SK-N-SH treated with all-trans-retinoic acid at 6 μM for 48 hours (cell line): ENCODE data around the gene EXO1.

Source experiments
- ATAC-seq: fragments of 200-7000 bp; cut with Tn5 transposase; 3 replicates; pipeline ENCODE4 v1.9.1; 2020; ENCODE audit warnings: mild to moderate bottlenecking, moderate library complexity
- ARNTL ChIP-seq: fragments of 450-650 bp; formaldehyde crosslinking; IDR thresholded peaks from 2 replicates; pipeline ENCODE4 v1.5.0; 2020; ENCODE audit warnings: low read depth, mild to moderate bottlenecking, moderate library complexity, borderline replicate concordance
- BACH2 ChIP-seq: fragments of 250-450 bp; sonication (Bioruptor Pico); IDR thresholded peaks from 2 replicates; pipeline ENCODE4 v1.9.0; 2021; ENCODE audit warnings: mild to moderate bottlenecking, borderline replicate concordance
- CSDC2 ChIP-seq: fragments of 250-450 bp; sonication (Bioruptor Pico); IDR thresholded peaks from 2 replicates; pipeline ENCODE4 v1.5.0; 2020; ENCODE audit warnings: mild to moderate bottlenecking, moderate library complexity
- ESRRG ChIP-seq: fragments of 250-450 bp; sonication (Bioruptor Pico); IDR thresholded peaks from 2 replicates; pipeline ENCODE4 v1.6.1; 2021; ENCODE audit warnings: mild to moderate bottlenecking
- GLIS3 ChIP-seq: fragments of 250-450 bp; sonication (Bioruptor Pico); IDR thresholded peaks from 2 replicates; pipeline ENCODE4 v1.5.0; 2020; ENCODE audit warnings: mild to moderate bottlenecking, moderate library complexity
- ISL1 ChIP-seq: fragments of 250-450 bp; sonication (Bioruptor Pico); IDR thresholded peaks from 2 replicates; pipeline ENCODE4 v2.1.2; 2022; ENCODE audit warnings: mild to moderate bottlenecking, moderate library complexity
- OSR1 ChIP-seq: fragments of 250-450 bp; sonication (Bioruptor Pico); IDR thresholded peaks from 2 replicates; pipeline ENCODE4 v1.8.0; 2022; ENCODE audit warnings: moderate library complexity, mild to moderate bottlenecking, inconsistent platforms
- PATZ1 ChIP-seq: fragments of 250-450 bp; sonication (Bioruptor Pico); IDR thresholded peaks from 2 replicates; pipeline ENCODE4 v1.8.0; 2020; ENCODE audit warnings: mild to moderate bottlenecking, moderate library complexity, borderline replicate concordance
- PPARA ChIP-seq: fragments of 250-450 bp; sonication (Bioruptor Pico); IDR thresholded peaks from 2 replicates; pipeline ENCODE4 v1.5.0; 2020; ENCODE audit warnings: mild to moderate bottlenecking, borderline replicate concordance
- RARB ChIP-seq: fragments of 250-450 bp; sonication (Bioruptor Pico); IDR thresholded peaks from 2 replicates; pipeline ENCODE4 v1.8.0; 2021; ENCODE audit warnings: mild to moderate bottlenecking, moderate library complexity
- SNAI2 ChIP-seq: fragments of 250-450 bp; sonication (Bioruptor Pico); IDR thresholded peaks from 2 replicates; pipeline ENCODE4 v1.5.0; 2020; ENCODE audit warnings: mild to moderate bottlenecking, moderate library complexity
- TOX ChIP-seq: fragments of 250-450 bp; sonication (Bioruptor Pico); IDR thresholded peaks from 2 replicates; pipeline ENCODE4 v1.8.0; 2021; ENCODE audit warnings: mild to moderate bottlenecking, moderate library complexity, borderline replicate concordance
- ZC3H10 ChIP-seq: fragments of 250-450 bp; sonication (Bioruptor Pico); IDR thresholded peaks from 2 replicates; pipeline ENCODE4 v1.5.1; 2021; ENCODE audit warnings: mild to moderate bottlenecking, moderate library complexity
- ZFP30 ChIP-seq: fragments of 450-650 bp; formaldehyde crosslinking; IDR thresholded peaks from 2 replicates; pipeline ENCODE4 v1.5.0; 2022; ENCODE audit warnings: mild to moderate bottlenecking, moderate library complexity
- ZNF565 ChIP-seq: fragments of 450-650 bp; formaldehyde crosslinking; conservative IDR thresholded peaks from 2 replicates; pipeline ENCODE4 v1.5.0; 2020; ENCODE audit warnings: low read depth, mild to moderate bottlenecking, moderate library complexity
- ZNF70 ChIP-seq: fragments of 450-650 bp; formaldehyde crosslinking; IDR thresholded peaks from 2 replicates; pipeline ENCODE4 v1.5.0; 2020; ENCODE audit warnings: mild to moderate bottlenecking, moderate library complexity
- ZNF8 ChIP-seq: fragments of 450-650 bp; formaldehyde crosslinking; IDR thresholded peaks from 2 replicates; pipeline ENCODE4 v1.5.0; 2020; ENCODE audit warnings: mild to moderate bottlenecking, moderate library complexity
- TF ChIP-seq, protein P1 (sequence below): fragments of 250-450 bp; sonication (Bioruptor Pico); IDR thresholded peaks from 2 replicates; pipeline ENCODE4 v1.5.0; 2020; ENCODE audit warnings: mild to moderate bottlenecking, moderate library complexity
- TF ChIP-seq, protein P2 (sequence below): fragments of 250-450 bp; sonication (Bioruptor Pico); IDR thresholded peaks from 2 replicates; pipeline ENCODE4 v1.5.1; 2021; ENCODE audit warnings: mild to moderate bottlenecking, moderate library complexity
- TF ChIP-seq, protein P3 (sequence below): fragments of 250-450 bp; sonication (Bioruptor Pico); IDR thresholded peaks from 2 replicates; pipeline ENCODE4 v1.8.0; 2021; ENCODE audit warnings: low read depth, mild to moderate bottlenecking, moderate library complexity, borderline replicate concordance

Gene EXO1

GRCh38 chr1:241895013-241895412 is 47.0 kb downstream of the EXO1 start:
- no peak for ATAC-seq
- TF ChIP-seq OSR1 (no peak), BACH2 (CRISPR knock-in tag) (no peak), ISL1 (no peak), ZNF8 (CRISPR knock-in tag) (no peak), PATZ1 (no peak), SNAI2 (CRISPR knock-in tag) (no peak), RARB (CRISPR knock-in tag) (no peak), TOX (CRISPR knock-in tag) (no peak)
- TF ChIP-seq, all 23 proteins: peak for 0

DNA sequence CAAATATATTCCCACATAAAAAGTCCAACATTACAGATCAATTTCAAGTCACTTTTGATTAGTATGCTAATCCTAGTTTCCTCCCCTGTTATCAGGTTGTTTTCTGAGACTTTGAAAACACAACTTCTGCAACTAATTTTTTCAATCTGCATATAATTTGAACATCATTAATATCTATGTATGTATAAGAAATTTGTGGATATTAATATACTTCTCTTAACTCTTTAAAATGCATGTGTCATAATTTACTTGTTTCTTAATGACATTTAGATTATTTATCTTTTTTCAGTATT is 48.6 kb downstream of the EXO1 start:
- ATAC-seq, result no peak; the same call in 2 of the 3 replicates
- TF ChIP-seq ZC3H10, result no peak
- TF ChIP-seq CSDC2 (CRISPR knock-in tag), result no peak
- no peak for TF ChIP-seq PPARA
- TF ChIP-seq SNAI2 (CRISPR knock-in tag), result no peak
- TF ChIP-seq GLIS3, result no peak
- TF ChIP-seq, protein P1, sequence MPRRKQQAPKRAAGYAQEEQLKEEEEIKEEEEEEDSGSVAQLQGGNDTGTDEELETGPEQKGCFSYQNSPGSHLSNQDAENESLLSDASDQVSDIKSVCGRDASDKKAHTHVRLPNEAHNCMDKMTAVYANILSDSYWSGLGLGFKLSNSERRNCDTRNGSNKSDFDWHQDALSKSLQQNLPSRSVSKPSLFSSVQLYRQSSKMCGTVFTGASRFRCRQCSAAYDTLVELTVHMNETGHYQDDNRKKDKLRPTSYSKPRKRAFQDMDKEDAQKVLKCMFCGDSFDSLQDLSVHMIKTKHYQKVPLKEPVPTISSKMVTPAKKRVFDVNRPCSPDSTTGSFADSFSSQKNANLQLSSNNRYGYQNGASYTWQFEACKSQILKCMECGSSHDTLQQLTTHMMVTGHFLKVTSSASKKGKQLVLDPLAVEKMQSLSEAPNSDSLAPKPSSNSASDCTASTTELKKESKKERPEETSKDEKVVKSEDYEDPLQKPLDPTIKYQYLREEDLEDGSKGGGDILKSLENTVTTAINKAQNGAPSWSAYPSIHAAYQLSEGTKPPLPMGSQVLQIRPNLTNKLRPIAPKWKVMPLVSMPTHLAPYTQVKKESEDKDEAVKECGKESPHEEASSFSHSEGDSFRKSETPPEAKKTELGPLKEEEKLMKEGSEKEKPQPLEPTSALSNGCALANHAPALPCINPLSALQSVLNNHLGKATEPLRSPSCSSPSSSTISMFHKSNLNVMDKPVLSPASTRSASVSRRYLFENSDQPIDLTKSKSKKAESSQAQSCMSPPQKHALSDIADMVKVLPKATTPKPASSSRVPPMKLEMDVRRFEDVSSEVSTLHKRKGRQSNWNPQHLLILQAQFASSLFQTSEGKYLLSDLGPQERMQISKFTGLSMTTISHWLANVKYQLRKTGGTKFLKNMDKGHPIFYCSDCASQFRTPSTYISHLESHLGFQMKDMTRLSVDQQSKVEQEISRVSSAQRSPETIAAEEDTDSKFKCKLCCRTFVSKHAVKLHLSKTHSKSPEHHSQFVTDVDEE (CRISPR knock-in tag), result no peak
- TF ChIP-seq ZFP30 (CRISPR knock-in tag), result no peak
- TF ChIP-seq, protein P2, sequence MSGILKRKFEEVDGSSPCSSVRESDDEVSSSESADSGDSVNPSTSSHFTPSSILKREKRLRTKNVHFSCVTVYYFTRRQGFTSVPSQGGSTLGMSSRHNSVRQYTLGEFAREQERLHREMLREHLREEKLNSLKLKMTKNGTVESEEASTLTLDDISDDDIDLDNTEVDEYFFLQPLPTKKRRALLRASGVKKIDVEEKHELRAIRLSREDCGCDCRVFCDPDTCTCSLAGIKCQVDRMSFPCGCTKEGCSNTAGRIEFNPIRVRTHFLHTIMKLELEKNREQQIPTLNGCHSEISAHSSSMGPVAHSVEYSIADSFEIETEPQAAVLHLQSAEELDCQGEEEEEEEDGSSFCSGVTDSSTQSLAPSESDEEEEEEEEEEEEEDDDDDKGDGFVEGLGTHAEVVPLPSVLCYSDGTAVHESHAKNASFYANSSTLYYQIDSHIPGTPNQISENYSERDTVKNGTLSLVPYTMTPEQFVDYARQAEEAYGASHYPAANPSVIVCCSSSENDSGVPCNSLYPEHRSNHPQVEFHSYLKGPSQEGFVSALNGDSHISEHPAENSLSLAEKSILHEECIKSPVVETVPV, result no peak
- TF ChIP-seq PATZ1, result no peak
- TF ChIP-seq ZNF565 (CRISPR knock-in tag), result no peak
- TF ChIP-seq TOX (CRISPR knock-in tag), result no peak
- TF ChIP-seq ARNTL (CRISPR knock-in tag), result no peak
- TF ChIP-seq RARB (CRISPR knock-in tag), result no peak
- TF ChIP-seq ZNF8 (CRISPR knock-in tag), result no peak
- no peak for TF ChIP-seq ZNF70 (CRISPR knock-in tag)

GRCh38 chr1:241899210-241899609 is 51.2 kb downstream of the EXO1 start:
- TF ChIP-seq, protein P1 (CRISPR knock-in tag), result no peak
- TF ChIP-seq, protein P3, sequence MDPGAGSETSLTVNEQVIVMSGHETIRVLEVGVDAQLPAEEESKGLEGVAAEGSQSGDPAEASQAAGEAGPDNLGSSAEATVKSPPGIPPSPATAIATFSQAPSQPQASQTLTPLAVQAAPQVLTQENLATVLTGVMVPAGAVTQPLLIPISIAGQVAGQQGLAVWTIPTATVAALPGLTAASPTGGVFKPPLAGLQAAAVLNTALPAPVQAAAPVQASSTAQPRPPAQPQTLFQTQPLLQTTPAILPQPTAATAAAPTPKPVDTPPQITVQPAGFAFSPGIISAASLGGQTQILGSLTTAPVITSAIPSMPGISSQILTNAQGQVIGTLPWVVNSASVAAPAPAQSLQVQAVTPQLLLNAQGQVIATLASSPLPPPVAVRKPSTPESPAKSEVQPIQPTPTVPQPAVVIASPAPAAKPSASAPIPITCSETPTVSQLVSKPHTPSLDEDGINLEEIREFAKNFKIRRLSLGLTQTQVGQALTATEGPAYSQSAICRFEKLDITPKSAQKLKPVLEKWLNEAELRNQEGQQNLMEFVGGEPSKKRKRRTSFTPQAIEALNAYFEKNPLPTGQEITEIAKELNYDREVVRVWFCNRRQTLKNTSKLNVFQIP (CRISPR knock-in tag), result no peak
- no peak for TF ChIP-seq ESRRG (CRISPR knock-in tag)
- TF ChIP-seq ZNF565 (CRISPR knock-in tag), result no peak
- TF ChIP-seq, protein P2, result no peak
- TF ChIP-seq, all 23 proteins: peak for 0
- no peak for ATAC-seq
